HG03108 (cell line): Measurements from ENCODE around the gene TMEM107.
"Not testable (repeated sequence)": the region's sequence is repeated elsewhere in the genome, so short reads cannot be mapped to it uniquely, and the experiment has no call there.

Source experiments
- ATAC-seq: cut with Tn5 transposase; IDR thresholded peaks from one replicate; pipeline ENCODE4 v1.9.1; 2021; ENCODE audit warnings: moderate library complexity; ENCODE audit not compliant: unreplicated experiment

TMEM107 gene

GRCh38 chr17:8176197-8176940, at the start of gene TMEM107:
Gene TMEM107, minus strand, starts transcription at chr17:8176380. Its CDS starts 94 bp downstream, at chr17:8176286.
- ATAC-seq, result no peak

DNA sequence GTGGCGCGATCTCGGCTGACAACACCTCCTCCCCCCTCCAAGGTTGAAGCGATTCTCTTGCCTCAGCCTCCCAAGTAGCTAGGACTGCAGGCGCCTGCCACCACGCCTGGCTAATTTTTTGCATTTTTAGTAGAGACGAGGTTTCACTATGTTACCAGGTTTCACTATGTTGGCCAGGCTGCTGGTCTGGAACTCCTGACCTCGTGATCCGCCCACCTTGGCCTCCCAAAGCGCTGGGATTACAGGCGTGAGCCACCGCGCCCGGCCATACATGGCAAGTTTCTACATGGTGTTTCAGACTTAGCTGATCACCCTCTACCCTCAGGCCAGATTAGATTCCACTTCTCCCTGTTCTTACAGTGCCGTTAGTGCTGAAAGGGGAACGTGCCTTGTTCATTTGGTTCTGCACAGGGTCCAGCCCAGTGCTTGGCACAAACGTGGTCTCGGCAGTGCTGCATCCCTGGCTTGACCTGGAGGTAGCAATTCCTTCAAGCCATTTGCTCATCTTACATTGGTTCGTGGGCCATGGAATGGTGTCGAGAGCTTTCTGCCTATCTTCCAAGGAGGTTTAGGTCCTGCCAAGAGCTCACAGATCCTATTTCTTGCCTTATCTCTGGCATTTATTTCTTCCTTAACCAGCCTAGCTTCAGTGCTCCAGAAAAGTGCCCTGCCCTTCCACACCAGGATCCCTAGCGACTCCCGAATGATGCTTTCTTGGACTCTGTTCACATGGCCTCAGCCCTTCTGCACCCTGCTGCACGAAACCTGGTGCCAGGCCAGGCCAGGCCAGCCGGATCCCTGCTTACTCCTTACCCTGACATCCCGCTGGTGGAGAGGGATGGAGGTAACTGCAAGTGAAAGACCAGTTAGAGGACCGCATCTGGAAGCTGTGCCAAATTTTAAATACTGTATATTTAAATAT, 49.0 kb upstream of the TMEM107 start:
- no peak for ATAC-seq

GRCh38 chr17:8223356-8224126, 47.4 kb upstream of the TMEM107 start:
- no peak for ATAC-seq

DNA sequence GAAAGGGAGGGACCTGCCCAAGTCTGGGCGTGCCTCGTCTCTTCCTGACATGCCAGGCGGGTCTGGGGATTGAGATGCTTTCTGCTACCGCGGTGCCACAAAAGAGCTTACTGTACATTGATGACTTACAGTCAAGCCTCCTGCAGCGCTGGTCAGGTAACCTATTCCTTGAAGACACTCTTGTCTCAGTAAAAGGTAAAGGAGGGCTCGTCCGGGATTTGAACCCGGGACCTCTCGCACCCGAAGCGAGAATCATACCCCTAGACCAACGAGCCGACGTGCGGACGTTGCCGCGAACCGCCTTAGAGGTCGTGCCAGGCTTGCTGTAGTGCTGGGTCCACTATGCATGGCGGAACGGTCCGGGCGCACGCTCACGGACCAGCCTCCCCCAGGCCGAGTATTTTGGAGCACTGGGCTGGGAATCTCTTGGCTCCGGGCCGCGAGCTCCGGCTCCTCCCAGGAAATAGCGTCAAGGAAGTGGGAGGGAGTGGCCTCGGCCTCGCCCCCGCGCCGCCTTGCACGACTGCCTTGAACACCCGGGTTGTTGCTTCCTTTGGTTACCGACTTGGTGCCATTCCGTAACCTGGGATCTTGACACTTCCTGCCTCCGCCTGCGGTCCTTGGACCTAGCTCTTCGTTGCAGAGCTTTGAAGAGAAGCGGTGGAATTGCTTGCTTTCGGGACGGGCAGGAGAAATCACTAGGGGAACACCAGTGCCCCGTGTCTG, 46.6 kb upstream of the TMEM107 start:
- ATAC-seq, result peak; percentile 33

DNA sequence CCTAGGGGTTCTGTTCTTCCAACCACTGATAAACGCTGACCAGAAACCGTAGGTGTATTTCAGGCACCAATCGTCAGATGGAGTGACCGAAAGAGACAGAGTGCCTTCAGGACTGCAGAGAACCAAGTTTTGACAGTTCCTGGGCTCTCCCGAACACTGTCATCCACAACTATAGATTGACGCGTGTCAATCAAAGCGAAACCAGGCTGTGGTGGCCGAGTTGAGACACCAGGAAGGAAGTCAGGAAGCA, 46.1 kb upstream of the TMEM107 start:
- peak; percentile 26 for ATAC-seq

DNA sequence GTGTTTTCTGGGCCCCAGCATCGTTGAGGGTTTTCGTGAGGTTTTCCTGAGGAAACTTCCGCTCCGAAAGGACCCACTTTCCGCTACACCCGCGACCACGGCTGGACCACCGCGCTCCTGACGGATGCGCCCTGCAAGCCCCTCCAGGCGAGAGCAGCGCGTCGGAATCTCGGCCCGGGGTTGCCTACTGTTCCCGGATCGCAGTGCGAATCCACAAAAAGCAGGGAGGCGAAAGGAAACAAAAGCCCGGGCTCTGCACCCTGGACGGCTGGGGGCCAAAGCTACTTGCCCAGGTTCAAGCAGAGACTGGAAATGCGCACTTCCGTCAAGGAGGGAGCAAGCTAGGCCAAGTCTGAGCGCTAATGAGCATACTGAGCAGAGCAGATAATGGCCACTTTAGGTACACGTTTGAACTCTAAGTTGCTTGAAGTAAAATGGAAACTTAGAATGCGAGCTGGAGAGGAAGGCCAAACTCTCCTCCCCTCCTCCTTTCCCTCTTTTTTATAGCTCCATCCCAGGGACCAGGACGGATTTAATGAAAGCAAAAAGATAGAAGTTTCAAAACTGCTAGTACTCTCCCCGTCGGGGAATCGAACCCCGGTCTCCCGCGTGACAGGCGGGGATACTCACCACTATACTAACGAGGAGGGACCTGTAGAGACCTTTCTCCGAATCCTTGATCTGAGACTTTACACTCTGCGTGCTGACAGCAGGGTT, 45.6 kb upstream of the TMEM107 start:
- ATAC-seq, result peak; percentile 34

- ATAC-seq, result no peak
Measured at GRCh38 chr17:8220783-8221662, 44.8 kb upstream of the TMEM107 start.

DNA sequence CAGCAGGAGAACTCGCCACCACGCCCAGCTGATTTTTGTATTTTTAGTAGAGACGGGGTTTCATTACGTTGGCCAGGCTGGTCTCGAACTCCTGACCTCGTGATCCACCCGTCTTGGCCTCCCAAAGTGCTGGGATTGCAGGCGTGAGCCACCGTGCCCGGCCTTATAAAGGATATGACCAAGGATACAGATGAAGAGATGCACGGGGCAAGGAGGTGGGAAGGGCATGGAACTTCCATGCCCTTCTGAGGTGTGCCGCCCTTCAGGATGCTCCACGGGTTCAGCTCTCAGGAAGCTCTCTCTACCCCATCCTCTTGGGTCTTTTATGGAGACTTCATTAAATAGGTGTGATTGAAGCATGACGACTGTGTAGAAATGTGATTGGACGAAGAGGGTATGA, 37.8 kb upstream of the TMEM107 start:
- ATAC-seq, result not testable (repeated sequence)

- ATAC-seq, result no peak
Measured at GRCh38 chr17:8212312-8213180, 36.4 kb upstream of the TMEM107 start.

- peak; percentile 8 for ATAC-seq
Measured at GRCh38 chr17:8210761-8211458, 34.7 kb upstream of the TMEM107 start.

GRCh38 chr17:8209907-8210760, 34.0 kb upstream of the TMEM107 start, which contains the start of gene AURKB:
Gene AURKB, minus strand, starts transcription at chr17:8210575. Its CDS starts 351 bp downstream, at chr17:8210224.
- ATAC-seq, result peak; percentile 86

DNA sequence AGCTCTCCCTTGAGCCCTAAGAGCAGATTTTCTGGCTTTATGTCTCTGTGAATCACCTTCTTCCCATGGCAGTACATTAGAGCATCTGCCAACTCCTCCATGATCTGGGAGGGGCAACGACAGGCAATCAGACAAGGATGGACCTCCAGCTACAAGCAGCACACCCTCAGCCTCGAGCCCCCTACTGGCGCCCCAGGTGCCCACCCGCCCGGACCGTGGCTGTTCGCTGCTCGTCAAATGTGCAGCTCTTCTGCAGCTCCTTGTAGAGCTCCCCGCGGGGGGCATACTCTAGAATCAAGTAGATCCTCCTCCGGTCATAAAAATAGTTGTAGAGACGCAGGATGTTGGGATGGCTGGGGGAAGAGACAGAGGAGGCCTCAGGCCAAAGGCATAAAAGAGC, 30.4 kb upstream of the TMEM107 start:
- no peak for ATAC-seq

DNA sequence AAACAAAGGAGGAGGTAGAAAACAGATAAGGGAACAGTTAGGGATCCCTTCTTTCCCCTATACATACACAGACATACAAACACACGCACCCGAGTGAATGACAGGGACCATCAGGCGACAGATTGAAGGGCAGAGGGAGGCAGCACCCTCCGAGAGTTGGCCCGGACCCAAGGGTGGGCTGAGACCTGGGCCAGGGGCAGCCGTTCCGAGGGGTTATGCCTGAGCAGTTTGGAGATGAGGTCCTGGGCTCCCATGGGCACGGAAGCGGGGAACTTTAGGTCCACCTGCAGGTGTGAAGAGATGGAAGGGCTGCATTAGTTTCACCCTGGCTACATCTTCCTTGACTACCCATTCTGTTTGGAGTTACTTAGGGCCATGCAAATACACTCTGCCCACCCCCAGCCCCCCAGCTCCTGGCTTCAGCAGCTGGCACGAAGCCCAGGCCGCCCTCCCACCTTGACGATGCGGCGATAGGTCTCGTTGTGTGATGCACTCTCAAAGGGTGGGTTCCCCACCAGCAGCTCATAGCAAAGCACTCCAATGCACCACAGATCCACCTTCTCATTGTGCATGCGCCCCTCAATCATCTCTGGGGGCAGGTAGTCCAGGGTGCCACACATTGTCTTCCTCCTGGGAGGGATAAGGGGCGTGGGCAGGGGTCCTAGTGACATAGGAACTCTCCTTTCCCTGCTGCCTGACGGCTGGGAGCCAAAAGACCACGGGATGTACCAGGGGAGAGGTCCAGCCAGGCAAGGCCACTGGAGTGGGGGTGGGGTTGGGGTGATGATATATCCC, 28.8 kb upstream of the TMEM107 start:
- ATAC-seq, result no peak

- ATAC-seq, result no peak
Measured at GRCh38 chr17:8192070-8192815, 16.1 kb upstream of the TMEM107 start.

DNA sequence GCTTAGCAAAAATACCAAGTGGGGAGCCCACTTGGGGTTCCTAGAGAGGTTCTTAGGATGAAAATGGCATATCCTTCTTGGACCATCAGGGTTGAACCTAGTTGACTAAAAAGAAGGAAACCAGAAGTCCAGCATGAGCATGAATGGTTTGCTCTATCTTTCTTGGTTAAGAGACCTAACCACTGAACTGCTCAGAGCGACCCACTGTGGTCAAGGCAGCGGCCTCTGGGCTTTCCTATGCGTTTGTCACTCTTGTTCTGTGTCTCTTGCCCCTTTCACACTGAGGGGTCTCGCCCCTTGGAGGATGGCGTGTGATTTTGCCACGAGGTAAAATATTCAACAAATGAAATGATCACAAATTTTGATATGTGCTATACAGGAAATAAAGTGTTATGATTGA, 14.3 kb upstream of the TMEM107 start:
- no peak for ATAC-seq
